Measurements from ENCODE around the gene TLR8. TPM values are rescaled to one million over a fixed set of nuclear protein-coding genes. Genes with fewer than 3 reads are reported as not detected.

The TLR8 gene
- total and polyA plus RNA-seq, 2 experiments from 2014 or later: not detected

- TF ChIP-seq REST (IDR thresholded peaks at IDR 0.05; ENCODE audit: unreplicated experiment): no peak
These were observed 4.2 kb downstream of the TLR8 start (continued) for GRCh38 chrX:12910423-12911121.

GRCh38 chrX:12911122-12911470 lies 4.7 kb downstream of the TLR8 start:
- H3F3A ChIP-seq (replicated peaks; ENCODE audit: low read depth): no peaks in the 10 kb centered on the region
- no peak overlapping the region for H3K27ac Mint-ChIP-seq
- no peak overlapping the region for H2AFZ ChIP-seq
- no peaks in the 10 kb centered on the region for H3K36me3 ChIP-seq (ENCODE audit: insufficient read depth)
- no peaks in the 10 kb centered on the region for H4K20me1 ChIP-seq (replicated peaks; ENCODE audit: insufficient read depth)
- H3K9me2 ChIP-seq (ENCODE audit: insufficient read depth): no peaks in the 10 kb centered on the region
- no peak overlapping the region for H3K4me3 ChIP-seq
- ATAC-seq (no peak), DNase-seq (ENCODE audit: low spot score) (no peak)
- H3K4me1 Mint-ChIP-seq: peaks cover 3% of the 10 kb centered on the region; the same call in 1 of the 3 replicates
- no peak overlapping the region for H3K27ac ChIP-seq (ENCODE audit: low read depth)
- H3K27me3 ChIP-seq (ENCODE audit: insufficient read depth): no peaks in the 10 kb centered on the region
- H3K36me3 Mint-ChIP-seq (ENCODE audit: low read depth): no peaks in the 10 kb centered on the region
- H3K4me1 ChIP-seq (ENCODE audit: insufficient read depth): no peaks in the 10 kb centered on the region
- H3K27me3 Mint-ChIP-seq (ENCODE audit: insufficient read depth, low read depth, poor library complexity): no peaks in the 10 kb centered on the region
- no peaks in the 10 kb centered on the region for H3K79me2 ChIP-seq (replicated peaks; ENCODE audit: insufficient read depth)
- H3K9me3 Mint-ChIP-seq: no peaks in the 10 kb centered on the region
- H3K4me3 Mint-ChIP-seq: no peak overlapping the region
- H3K4me2 ChIP-seq: no peak overlapping the region
- TF ChIP-seq REST (IDR thresholded peaks at IDR 0.05; ENCODE audit: unreplicated experiment) (no peak), ZNF114 (CRISPR knock-in tag; IDR thresholded peaks at IDR 0.05) (no peak), EZH2phosphoT487 (IDR thresholded peaks at IDR 0.05; ENCODE audit: unreplicated experiment) (no peak), EZH2 (IDR thresholded peaks at IDR 0.05; ENCODE audit: low read depth, unreplicated experiment) (no peak), NANOG (IDR thresholded peaks at IDR 0.05; ENCODE audit: borderline replicate concordance) (no peak), CREB1 (CRISPR knock-in tag; IDR thresholded peaks at IDR 0.05; ENCODE audit: low read depth) (no peak), ZNF462 (CRISPR knock-in tag; IDR thresholded peaks at IDR 0.05) (no peak), CTCF (conservative IDR thresholded peaks at IDR 0.05; ENCODE audit: low read depth in 2 of 2) (no peak)

Measured in GM23338 (cell line).